Loucy (cell line): ENCODE data around the gene MCF2L2.

Experiments
- CTCF ChIP-seq: fragments of 200-600 bp; sonication (generic); conservative IDR thresholded peaks from 2 replicates; pipeline ENCODE4 v1.5.1; 2014; ENCODE audit warnings: mild to moderate bottlenecking, antibody characterized with exemption, low read length
- EZH2phosphoT487 ChIP-seq: fragments of 200-600 bp; IDR thresholded peaks from 2 replicates; pipeline ENCODE4 v1.6.1; 2018; ENCODE audit warnings: antibody characterized with exemption, mild to moderate bottlenecking, moderate library complexity, borderline replicate concordance

- TF ChIP-seq CTCF (no peak), EZH2phosphoT487 (no peak)
These were observed 16.3 kb upstream of the MCF2L2 start for GRCh38 chr3:183444748-183445147.
